ENCODE measurements around the gene PRR23E.

- TF ChIP-seq CTCF (IDR thresholded peaks at IDR 0.05; ENCODE audit: poor library complexity, severe bottlenecking) (no peak), RAD21 (conservative IDR thresholded peaks at IDR 0.05) (no peak), EZH2 (IDR thresholded peaks at IDR 0.05; ENCODE audit: borderline replicate concordance, insufficient read depth, low read length, poor library complexity, severe bottlenecking) (no peak), TAF1 (IDR thresholded peaks at IDR 0.05; ENCODE audit: low read depth) (no peak), MXI1 (conservative IDR thresholded peaks at IDR 0.05; ENCODE audit: poor library complexity, severe bottlenecking) (no peak), POLR2AphosphoS5 (IDR thresholded peaks at IDR 0.05) (no peak), EP300 (conservative IDR thresholded peaks at IDR 0.05; ENCODE audit: poor library complexity, severe bottlenecking) (no peak), REST (IDR thresholded peaks at IDR 0.05; ENCODE audit: borderline replicate concordance) (no peak), SMC3 (conservative IDR thresholded peaks at IDR 0.05; ENCODE audit: poor library complexity) (no peak)
Measured at GRCh38 chr3:127180859-127181258, 12.1 kb upstream of the PRR23E start.
